GM18519 (cell line): Measurements from ENCODE around the gene KMO.
A peak's percentile ranks its signal among the peaks of the same experiment; 100 is the strongest.

ENCODE experiments used
- ATAC-seq: cut with Tn5 transposase; IDR thresholded peaks from one replicate; pipeline ENCODE4 v1.9.1; 2021; ENCODE audit warnings: mild to moderate bottlenecking, moderate library complexity; ENCODE audit not compliant: unreplicated experiment, low FRiP score

KMO gene

DNA sequence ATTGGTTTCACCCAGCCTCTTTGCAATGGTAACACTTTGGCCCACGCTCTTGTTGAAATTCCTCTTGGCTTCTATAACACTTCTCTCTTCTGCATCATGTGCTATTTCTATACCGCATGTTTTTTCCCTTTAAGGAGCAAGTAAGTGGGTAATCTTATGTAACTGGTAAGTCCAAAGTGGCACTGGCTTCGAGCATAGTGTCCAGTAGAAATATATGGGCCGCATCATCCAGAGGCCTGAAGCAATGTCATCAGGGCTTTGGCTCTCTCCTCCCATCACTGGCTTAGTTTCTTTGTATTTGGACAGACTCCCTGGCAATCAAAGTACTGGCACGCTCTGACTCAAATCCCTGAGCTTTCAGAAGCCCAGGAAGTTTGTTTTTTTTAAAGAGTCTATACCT is 90.5 kb downstream of the KMO start:
- ATAC-seq = no peak

DNA sequence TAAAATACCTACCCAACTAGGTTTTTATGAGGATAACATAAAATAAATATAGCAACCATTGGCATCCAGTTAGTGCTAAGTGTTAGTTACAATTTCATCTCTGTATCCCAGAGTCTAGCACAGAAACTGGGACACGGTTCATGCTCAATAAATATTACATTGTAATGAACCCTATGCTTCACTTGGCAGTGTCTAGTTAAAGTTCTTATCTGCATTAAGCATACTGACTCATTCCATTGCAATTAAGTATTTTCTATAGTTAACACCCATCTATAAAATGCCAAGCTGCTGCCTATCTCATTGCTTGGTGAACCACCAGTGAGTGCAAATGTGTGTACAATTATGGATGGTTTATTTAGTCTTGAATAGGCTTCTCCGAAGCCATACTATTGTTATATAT is 92.8 kb downstream of the KMO start:
- no peak for ATAC-seq

DNA sequence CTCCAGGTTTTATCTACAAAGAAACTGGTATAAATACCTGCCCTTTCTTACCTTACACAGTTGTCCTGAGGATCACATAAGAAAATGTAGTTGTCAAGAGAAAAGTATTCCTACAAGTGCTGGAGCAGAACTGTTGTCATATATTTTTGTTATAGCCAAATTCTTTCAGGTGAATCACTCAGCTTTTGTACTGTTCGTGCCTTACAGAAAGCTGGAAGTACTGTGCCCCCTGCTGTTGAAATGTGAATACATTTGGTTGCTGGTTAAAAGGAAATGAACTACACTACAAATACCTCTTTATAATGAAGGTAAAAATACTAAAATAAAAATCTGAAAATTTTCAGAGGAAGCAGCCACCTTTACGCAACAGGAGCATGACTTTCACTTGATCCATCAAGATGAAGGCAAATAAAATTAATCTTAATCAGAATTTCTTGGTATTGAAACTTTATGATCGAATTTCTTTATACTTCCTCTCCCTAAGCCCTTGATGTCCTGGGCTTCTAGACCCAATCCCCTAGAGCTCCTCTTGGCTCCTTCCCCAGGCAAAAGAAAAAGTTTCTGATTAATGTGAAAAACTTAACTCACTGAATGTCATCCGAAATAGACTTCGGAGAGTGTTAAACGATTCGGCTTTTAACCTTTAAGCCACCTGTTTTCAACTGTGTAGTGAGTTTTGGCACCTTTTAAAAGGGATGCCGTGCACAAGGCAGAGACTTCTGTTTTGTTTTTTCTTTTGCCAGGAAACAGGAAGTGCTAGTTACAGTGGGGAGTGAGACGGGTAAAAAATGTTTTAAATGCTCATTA is 95.5 kb downstream of the KMO start:
- ATAC-seq = peak; percentile 63

DNA sequence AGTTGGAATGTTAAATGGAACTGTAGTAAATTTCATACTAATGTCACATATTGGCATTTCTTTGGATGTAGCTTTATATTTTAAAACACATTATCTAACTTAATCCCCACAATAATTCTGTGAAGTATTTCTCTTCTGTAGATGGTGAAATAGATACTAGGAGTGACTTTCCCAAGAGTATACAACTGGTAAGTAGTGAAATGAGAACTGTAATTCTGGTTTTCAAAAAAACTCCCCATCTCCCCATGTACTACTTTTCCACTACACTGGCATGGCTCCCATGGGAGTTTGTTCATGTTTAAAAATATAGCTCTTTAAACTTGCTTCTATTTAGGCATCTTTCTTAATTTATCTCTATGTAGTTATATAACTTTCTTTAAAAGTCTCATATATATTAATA is 97.8 kb downstream of the KMO start:
- no peak for ATAC-seq

DNA sequence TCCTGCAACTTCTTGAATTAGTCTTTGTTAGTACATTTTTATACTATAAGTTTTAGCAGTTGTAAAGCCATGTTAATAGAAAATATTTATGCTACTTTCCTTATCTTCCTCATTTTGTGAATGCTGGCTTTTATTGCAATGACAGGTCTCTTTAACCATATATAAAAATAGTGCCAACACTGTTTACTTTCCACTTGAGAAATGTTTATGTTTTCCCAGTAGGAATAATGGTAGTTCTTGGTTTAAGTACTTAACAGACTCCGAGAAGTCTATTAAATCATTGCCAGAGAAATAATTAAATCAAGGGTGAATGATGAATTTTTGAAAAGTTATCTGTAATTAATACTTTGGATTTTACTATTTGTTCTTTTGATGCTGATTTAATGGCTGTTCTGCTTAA is 98.3 kb downstream of the KMO start:
- ATAC-seq = no peak

DNA sequence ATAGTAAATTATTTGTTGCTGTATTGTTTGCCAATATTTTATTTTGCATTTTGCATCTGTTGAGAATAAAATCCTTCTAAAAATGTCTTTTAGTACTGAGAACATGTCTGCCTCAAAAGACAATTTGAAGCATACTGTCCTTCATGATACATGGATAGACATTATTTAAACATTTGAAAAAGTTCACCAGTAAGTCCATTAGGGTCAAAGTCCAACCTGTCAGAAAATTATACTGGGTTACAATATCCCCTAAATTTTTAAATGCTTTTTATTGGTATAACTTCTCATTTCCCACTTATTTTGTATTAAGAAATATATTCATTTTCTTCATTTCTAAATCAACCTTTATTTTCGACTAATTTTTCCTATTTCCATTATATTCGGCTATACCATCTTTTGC is 98.7 kb downstream of the KMO start:
- ATAC-seq = no peak

DNA sequence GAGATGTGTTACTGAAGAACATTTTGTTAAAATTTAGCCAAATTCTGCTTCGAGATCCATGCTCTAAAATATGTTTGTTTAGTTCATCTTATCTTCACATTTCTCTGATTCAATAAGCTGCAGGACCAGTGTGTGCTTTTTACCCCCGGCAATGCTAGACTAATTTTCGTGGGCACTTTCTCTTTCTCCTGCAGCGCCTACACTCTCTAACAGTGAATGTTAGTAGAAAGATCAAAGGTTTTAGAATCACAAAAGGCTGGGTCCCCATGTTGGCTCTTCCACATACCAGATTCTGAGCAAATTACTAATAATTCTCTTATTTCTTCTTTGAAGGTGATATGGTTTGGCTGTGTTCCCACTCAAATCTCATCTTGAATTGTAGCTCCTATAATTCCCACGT is 99.5 kb downstream of the KMO start:
- ATAC-seq = no peak

DNA sequence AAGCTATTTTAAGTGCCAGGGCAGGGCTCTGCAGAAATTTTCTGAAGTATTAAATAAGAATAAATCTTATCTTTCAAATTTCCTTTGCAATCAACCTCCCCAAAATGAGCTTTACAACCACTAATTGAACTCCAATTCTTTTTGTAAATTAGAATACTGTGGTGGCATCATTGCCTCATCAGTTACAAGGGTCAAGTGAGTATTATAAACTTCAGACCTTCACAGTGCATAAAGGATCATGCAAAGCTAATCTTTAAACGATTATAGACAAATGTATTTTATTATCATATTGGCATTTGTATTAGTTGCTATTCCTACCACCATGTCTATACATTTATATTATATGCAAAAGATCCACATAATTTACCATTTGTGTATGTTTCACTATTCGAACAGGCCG is 100.8 kb downstream of the KMO start:
- ATAC-seq = no peak

DNA sequence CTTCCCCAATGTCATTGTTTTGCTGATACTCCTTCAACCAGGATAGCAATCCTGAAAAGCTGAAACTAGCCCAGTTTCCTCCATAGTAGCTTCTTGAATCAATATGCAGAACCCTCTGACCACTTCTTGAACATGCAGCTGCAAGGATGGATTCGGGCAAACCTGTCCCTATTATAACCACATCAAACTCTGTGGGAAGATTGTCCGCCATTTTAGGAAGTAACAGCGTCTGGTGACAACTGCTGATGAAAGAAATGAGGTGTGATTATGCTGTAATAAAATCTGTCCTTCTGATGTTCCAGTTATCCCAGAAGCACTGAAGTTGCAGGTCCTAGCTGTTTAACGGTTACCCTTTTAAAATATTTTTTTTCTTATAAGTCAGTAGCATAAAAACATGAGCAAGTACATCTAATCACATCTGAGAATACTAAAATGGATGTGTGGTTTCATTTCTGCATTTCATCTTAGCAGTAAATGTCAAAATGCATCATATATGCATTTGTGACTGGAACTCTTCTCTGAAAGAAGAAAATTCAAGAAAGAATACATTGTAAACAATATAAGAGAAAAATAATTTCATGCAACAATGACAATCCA is 103.5 kb downstream of the KMO start:
- no peak for ATAC-seq

DNA sequence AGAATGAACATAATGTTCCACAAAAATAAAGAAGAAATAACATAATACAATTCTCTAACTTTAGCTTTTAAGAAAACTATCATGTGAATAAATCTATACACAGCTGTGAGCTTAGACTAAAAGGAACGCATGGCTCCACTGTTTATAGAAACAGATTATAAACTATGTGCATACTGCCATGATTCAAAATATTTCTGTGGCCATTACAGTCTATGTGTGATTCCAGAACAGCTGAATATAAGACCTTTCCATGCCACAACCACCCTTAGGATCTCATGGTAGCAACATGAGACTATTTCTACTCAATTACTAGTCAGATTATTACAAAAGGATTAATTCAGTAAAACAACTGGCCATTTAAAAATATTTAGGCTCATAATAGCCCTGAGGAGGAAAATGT is 104.1 kb downstream of the KMO start:
- ATAC-seq = no peak

DNA sequence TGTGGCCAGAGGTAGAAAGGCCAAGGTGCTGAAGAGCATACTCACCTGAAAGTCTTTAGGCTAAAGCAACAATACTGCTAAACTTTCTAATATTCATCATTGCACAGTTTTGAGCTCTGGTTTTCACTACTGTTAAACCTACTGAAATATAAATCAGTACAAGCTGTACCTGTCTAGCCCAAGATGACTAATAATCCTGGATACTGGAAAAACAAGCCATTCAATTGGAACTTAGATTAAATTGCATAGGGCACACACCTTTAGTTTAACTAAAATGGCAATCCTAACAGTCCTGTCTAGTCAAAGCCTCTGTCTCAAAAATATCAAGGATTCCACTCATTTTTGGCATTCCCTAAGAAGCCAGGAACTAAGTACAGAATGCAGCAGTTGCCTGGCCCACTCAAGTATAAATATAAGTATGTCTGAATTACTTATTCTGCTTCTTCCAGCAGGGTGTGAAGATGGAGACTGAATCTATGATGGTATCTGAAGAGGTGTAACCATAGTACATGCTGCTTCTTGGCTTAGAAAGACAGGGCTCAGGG is 104.9 kb downstream of the KMO start:
- no peak for ATAC-seq

DNA sequence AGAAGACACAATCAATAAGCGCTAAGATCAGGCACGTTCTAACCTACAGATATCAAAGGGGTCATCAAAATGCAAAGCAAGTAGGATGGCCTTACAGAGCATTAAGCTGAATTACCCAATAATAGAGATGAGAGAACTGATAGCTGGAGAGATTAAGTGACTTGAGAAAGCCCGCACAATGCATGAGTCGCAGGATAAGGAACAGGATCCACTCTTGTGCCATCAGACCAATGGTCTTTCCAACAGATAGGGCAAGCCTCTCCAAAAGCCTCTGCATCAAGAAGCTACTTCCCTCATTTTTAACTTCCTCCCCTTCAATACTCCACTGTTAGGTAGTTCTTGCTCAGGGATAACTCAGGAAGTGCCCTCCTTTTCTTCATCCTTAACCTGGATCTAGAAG is 105.4 kb downstream of the KMO start:
- no peak for ATAC-seq

DNA sequence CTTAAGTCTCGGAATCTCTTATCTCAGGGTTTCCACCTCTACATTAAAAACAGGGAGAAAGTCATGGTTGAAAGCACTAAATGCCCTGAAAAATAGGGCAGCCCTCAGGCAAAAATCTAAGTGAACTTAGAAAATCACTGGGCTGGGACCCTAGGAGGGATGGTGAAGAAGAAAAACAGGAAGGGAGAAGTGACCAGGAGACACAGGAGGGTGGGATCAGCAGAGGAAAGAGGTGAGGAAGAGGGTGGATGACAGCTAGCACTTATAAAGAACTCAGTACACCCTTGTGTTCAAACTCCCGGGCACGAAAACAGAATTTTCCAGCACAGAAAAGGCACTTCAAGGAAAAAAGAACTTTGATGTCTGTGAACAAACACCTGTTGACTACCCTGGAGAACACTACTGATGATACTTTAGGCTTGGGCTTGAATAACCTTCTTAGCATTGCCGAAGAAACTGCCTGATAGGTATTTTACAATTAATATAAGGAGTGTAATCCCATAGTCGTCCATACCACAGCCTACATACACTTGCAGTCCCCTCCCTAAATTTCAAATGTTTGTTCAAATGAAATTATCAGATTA is 106.0 kb downstream of the KMO start:
- ATAC-seq = no peak

DNA sequence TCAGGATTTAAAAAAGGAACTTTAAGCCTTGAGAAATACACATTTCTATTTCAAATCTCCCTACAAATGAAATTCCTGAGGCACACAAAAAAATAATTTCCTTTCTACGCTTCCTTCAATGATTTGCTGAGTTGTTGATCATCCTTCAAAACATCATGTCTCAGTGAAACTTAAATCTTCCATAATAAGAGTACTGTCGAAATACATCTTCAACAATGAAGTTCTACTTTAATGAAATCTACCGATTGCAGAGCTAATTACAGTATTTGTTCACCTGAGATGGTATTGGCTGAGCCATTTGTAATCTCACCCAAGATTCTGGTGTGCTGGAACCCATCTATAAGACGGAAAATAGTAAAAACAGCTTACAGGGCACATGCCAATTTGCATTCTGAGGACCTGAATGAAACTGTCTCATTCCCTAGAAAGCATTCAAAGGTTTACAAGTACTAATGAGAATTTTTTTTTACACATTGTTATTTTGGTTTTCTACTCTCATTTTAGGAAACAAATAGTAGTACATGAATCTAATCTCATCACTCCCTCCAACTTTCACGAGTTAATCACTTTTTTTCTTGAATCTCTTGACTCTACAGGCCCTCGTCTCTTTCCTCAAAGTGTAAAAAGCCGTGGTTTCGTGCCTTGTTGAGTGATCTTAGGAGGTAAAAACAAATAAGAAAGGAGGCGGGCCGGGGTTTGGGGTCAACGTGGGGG is 106.9 kb downstream of the KMO start:
- no peak for ATAC-seq

DNA sequence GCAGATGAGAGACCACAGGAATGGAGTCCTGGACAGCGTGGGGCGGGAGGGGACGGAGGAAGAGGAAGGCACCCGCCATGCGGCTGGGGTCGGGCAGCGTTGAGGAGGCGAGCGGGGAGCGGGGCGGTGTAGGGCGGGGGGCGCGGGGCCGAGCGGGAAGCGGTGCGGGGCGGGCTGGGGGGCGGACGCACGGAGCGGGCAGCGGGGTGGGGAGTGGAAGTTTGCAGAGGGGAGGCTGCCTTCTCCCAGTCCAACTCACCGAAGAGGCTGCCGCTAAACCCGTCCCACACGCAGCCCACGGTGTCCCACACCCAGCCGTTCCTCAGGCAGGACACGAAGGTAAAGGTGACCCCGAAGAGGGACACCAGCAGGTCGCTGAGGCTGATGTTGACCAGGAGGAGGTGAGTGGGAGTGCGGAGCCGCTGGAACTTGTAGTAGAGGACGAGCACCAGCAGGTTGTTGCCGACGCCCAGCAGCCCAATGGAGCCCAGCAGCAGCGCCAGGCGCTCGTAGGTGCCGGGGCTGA is 107.5 kb downstream of the KMO start:
- peak; percentile 41 for ATAC-seq

DNA sequence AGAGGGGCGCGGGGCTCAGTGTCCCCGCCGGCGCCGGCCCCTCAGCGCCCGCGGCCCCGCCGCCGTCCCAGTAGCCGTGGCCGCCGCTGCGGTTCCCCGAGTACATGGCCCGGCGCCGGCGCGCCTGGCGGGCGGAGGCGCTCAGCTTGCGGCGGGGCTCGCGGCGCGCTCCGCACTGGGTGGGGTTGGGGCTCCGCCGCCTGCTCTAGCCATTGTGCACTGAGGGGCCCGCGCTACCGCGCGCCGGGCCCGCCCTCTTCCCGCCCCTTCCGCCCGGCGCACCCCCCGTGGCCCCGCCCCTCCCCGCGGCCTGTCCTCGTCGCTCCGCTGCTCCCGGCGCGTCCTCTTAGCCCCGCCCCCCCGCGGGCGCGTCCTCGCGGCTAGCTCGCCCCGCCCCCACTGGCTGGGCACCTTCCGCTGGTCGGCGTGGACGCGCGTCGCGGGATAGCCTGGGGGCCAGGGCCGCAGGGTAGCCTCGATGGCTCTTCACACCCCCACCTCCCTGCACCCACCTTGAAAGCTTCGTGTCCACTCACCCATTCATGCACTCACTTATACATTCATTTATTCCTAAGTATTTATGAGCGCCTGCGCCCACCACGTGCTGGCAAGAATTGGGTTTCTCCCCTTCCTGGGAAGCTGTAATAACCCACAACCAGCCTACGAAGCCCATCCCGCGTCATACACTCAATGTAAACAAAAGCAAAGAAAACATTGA is 108.1 kb downstream of the KMO start, which contains the start of the genes CHML and OPN3:
CHML (minus strand) TSS at position 221 of the 718 bp plus-strand sequence. CDS start 4,603 bp downstream, outside the sequence.
OPN3 (minus strand) TSS at position 221 of the 718 bp plus-strand sequence; CDS start at position 106, 115 bp downstream.
- ATAC-seq = peak; percentile 75

DNA sequence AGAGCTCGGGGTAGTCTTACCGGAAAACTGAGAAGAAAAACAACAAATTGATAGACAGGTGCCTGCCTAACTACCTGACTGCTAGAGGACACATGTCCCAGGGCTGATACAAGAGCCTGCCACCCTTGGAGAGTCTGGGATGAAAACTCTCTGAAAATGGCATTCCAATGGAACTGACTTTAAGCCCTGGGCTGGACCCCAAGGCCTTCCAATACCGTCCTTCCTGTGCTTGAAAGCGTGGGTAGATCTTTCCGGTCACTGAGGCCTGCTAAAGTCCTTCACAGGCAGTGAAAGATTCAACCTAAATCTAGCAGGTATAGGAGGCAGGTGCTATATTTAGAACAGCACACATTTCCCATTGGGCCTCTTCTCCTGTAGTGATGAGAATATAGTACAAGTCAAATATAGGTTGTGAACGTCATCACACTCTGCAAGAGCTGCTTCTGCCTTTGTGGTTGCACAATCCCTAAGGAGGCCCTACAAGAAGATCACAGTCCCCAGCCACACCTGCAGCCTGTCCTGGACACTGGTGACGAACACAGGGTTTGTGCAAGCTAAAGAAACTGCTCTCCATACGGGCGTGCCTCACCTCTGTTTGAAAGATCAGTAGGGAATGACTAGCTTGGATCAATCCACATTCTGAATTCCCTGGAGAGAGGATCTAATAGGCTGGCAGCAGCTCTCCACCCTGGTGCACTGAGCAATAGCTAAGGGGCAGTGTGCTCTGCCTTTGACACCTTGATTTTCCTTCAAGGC is 108.9 kb downstream of the KMO start:
- ATAC-seq = no peak

DNA sequence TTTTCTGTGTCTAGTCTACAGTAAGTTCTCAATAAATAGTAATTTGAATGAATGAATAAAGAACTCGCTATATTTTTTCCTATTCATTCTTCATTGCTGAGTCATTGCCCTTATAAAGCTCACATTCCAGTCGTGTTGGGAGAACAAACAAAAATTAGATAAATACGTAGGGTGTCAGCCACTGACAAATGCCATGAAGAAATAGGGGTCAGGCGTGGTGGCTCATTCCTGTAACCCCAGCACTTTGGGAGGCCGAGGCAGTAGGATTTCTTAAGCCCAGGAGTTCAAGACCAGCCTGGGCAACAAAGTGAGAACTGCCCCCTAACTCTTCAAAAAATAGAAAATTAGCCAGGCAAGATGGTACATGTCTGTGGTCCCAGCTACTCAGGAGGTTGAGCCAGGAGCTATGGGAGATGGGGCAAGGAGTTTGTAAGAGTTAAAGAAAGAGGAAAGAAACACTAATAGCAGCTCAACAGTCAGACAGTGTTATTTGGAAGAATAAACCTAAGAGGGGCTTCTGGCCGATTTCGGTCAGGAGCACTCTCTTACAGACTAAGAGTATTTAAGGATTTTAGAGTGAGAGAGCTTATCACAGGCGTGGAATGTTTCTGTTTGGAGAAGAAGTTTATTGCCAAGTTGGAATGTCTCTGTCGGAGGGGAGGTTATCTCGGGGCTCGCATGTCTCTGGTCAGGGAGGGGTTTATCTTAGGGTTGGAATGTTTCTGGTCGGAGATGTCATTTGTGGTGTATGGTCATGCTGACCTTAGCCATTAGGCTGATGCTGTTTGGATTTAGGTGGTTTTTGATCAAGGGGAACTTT is 109.8 kb downstream of the KMO start:
- no peak for ATAC-seq
